H4 (cell line): ENCODE data around the gene PHLDA1. TPM values are rescaled to one million over a fixed set of nuclear protein-coding genes. Genes with fewer than 3 reads are reported as not detected.

Experiments used
- DNase-seq: peaks from one replicate; pipeline ENCODE4 v3.0.0-alpha.2; 2015; ENCODE audit warnings: low spot score
- total RNA-seq: library from RNA; depleted of rRNA; stranded (reverse); fragments of >200 nt; shearing (Covaris generic); gene quantifications from 2 replicates; pipeline ENCODE4 v1.2.3, GENCODE V29; 2014; rRNA removed

The PHLDA1 gene
- total RNA-seq: 19.5 and 25.1 TPM in 2 replicates

DNA sequence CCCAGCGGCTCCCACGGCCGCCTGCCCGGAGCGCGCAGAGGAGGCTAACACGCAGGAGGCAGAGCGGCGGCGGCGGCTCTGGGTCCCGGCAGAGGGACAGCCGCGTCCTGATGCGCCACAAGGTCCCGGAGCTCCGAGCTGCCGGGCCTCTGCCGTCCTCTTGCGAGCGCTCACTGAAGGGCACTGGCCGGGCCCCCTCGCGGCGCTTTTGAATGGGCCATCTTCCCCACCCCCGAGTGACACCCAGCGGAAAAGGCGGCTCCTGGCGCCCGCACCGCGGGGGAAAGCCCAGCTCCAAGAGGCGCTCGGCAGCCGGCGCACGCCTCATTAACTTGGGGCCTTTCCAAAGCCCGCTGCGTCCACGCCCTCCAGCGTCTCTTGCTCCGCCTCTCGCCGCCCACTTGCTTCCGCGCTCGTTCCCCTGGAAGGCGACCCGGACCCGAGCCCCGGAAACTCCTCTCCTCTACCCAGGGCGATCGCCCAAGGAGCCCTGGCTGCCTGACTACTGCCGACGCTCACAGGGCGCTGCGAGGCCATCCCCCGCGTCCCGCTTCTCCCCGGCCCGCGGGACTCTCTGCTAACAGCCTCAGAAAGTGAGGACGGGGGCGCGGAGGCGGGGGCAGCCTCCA, at the start of gene PHLDA1:
PHLDA1 (minus strand) TSS at position 363 of the 629 bp plus-strand sequence.
- DNase-seq: peak; percentile 91

DNA sequence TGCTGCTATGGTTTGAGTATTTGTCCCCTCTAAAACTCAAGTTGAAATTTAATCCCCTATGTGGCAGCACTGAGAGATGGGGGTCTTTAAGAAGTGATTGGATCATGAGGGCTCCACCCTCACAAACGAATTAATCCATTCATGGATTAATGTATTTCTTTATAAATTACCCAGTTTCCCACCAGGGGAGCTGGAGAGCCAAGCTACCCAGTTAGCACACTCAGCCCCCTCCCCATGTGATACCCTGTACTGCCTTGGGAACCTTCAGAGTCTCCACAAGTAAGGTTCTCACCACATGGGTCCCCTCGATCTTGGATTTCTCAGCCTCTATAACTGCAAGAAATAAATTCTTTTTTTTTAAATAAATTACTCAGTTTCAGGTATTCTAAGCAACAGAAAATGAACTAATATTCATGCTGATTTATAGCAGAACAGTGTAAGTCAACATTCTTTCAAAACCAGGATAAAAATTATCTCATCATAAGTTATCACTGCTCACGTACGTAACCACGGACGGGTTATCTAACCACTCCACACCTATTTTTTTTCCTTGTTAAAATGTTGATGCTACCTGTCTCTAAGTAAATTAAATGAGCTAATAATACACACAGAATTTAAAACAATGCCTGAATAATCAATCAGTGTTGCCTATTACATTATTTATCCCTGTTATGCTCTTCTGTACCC, 49.3 kb upstream of the PHLDA1 start:
- DNase-seq: no peak

DNA sequence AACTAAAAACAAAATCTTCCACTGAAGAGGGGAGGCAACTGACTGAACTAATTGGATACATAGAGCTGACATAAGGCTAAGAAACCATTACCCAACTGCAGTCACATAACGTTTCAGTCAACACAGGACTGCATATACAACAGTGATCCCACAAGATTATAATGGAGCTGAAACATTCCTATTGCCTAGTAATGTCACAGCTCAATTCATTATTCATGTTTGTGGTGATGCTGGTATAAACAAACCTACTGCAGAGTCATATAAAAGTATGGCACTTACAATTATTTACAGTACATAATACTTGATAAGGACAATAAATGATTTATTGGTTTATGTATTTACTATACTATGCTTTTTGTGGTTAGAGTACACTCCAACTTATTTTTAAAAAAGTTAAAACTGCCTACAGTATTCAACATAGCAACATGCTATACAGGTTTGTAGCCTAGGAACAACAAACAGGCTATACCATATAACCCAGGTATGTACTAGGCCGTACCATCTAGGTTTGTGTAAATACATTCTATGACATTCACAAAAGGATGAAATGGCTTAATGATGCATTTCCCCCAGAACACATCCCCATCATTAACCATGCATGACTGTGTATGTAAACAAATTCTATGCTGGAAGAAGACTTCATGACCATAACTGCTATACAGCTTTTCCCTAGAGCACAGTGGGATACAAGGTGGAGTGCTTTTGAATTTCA, 48.6 kb upstream of the PHLDA1 start:
- peak; percentile 51 for DNase-seq

DNA sequence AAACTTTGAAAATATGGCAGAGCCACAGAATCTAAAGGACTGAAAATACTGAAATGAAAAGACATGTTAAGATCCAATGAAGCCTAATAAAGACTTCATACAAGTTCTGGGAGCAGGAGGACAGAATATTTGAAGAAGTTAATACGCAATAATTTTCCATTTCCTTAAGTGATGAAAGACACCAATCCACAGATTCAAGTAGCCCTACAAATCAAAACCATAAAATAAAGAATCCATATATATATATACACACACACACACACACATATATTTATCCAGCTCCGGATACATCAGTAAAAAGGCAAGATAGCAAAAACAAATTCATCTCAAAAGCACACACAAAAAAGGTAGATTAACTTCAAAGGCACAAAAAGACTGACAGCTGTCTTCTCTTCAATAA, 47.2 kb upstream of the PHLDA1 start:
- DNase-seq: no peak

DNA sequence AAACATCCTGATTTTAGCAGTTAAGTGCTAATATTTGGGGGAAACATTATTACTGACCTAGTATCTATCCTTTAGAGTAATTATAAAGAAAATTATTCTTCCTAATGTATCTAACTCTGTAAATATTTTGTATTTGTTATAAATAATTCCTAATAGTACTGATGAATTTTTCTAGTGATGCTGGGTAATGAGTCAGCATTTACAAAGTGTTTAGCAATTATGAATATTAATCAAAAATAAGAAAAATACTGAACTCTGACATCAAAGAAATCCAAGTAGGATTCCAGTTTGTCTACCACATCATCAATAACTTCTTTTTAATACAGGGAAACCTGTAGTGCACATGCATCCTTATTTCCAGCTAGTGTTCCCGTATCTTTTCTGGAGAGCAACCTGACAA, 43.9 kb upstream of the PHLDA1 start:
- DNase-seq: no peak

DNA sequence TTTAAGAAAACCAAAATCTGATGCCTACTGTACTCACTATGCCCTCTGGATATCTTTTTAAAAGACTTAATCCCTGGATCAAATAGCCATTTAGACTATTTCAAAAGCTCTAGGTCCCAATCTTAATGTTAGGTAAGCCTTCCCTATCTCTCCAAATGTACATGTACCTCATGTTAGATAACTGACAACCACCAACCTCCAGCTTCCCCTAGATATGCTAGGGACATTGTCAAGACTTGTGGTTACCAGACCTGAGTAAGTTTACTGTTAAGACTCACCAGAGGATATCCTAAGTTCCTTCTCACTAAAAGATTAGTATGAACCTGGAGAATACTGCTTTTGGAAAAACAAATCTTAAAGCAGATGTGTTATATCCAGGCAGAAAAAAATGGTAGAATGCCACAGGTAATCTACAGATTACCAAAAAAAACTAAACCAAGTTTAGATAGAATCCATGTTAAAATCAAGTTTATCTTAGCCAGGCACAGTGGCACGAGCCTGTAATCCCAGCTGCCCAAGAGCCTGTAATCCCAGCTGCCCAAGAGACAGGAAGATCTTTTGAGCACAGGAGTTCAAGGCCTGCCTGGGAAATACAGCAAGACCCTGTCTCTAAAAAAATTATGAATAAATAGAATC, 43.2 kb upstream of the PHLDA1 start:
- DNase-seq: no peak

DNA sequence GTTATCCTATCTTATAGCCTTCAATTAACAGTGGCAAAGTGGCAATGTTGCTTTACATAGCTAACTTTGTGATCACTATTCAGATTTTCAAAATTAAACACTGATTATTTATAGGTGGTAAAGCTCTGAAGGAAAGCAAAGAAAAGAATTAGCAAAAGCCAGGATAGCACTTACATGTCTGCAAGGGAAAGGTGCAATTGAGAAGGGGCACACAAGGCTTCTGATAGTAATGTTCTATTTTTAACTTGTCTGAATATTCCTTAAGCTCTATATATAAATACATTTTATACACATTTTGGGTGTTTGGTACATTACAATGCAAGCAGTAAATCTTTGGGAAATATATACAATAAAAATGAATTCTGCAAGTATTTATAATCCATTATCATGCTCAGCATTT, 42.0 kb upstream of the PHLDA1 start:
- DNase-seq: no peak

DNA sequence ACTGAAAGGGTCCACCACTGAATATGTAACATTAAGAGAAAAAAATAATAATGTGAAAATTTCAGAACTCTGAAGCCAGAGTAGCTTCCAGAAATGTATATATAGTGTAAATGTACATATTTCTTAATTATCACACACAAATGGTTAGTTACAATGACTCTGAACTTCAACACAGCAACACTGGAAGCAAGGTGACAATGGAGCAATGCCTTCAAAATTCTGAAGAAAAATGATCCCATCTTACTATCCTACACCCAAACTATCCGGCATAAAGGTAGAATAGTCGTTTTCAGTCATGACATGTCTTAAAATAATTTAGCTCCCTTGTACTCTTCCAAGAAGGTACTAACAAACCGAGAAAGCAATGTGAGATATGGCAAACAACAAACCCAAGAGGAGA, 41.0 kb upstream of the PHLDA1 start:
- DNase-seq: no peak

DNA sequence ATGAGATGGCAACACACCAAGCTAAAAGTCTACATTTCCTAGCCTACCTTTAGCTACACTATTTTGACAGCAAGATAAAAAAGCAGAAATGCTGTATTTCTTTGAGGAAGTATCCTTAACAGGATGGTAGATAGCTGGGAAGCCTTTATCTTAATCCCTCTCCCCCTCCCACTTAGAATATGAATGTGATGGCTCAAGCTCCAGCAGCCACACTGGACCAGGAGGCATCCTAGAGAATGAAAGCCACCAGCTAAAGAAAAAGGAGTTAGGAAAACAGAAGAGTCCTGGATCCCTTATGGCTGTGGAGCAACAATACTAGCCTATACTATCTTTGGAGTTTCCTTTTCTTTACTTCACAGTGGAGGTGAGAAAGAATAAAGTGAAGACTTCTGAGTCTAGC, 37.8 kb upstream of the PHLDA1 start:
- DNase-seq: no peak

DNA sequence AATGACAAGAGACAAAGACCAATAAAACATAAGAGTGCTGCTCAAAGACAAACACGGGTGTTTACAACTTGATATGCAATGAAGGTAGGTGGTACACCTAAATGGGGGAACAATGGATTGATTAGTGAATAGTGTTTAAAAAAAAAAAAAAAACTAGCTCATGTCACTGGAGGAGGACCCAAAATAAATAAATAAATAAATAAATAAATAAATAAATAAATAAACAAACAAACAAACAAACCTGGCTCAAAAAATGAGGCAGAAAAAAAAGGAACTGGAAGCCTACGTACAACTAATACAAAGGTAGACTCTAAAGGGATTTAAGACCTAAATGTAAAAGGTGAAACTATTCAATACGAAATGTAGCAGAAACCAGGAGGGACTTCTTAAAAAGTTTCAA, 34.3 kb upstream of the PHLDA1 start:
- no peak for DNase-seq

DNA sequence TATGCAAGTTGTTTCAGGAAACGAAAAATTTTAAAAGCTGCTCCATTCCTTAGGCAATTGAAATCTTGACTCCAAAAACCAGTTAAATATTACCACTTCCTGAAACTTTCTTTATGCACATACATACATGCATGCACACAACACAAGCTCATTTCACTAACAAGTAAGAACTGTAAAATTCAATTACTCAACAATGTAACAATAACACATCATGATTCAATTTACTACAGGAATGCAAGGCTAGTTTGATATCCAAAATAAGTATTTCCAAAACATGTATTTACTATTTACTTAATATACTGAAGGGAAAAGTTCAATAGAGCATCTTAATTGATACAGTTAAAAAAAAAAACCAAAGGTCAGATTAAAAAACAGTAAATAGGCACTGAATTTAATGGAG, 33.3 kb upstream of the PHLDA1 start:
- DNase-seq: no peak

DNA sequence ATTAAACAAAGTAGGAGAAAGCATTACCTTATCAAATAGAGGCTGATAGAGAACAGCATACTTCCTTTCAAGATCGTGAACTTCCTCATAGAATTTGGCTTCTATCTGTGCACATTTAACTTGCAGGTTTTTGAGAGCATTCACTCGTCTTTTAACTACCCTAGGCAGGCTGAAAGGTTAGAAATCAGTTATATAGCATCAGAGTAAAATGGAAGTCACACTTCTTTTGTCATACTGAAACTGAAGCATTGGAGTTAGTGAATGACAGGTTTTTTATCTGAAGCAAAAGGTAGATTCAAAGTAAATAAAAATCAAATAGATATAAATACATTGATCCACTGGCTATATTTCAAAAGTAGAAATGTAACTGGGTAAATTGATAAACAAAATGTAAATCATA, 28.5 kb upstream of the PHLDA1 start:
- no peak for DNase-seq

DNA sequence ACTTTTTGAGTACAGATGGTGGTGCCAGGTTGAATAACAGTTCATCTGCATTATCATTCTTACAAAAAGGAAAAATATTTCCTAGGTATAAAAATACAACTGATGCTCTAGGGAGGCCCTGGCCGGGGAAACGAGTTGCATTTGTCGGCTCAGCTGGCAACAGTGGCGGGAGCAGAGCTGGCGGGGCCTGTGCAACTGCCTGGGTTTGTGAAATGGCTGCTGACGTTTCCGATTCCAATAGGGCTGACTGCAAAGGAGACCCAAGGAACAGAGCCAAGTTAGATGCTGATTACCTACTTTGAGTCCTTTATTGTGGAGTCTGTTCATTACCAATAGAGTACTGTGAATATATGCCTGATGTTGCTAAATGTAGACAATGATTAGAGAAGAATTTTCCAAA, 25.8 kb upstream of the PHLDA1 start:
- DNase-seq: no peak

DNA sequence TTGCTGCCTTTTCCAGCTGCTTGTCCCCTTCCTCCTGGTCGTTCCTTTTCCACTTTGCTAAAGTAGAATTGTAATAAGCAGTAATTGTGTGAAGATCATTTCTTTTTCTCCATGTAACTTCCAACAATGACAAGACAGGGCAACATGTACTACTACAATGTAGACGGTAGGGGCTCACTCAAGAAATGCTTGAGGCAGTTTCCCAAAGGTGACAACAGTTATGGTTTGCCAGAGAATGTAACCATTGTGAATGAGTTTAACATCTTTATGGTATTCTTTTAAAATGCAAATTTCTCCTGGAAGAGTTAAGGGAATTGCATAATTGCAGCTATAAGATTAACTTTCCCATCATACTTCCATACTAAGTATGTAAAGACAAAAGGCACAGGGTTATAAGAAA, 23.8 kb upstream of the PHLDA1 start:
- no peak for DNase-seq

DNA sequence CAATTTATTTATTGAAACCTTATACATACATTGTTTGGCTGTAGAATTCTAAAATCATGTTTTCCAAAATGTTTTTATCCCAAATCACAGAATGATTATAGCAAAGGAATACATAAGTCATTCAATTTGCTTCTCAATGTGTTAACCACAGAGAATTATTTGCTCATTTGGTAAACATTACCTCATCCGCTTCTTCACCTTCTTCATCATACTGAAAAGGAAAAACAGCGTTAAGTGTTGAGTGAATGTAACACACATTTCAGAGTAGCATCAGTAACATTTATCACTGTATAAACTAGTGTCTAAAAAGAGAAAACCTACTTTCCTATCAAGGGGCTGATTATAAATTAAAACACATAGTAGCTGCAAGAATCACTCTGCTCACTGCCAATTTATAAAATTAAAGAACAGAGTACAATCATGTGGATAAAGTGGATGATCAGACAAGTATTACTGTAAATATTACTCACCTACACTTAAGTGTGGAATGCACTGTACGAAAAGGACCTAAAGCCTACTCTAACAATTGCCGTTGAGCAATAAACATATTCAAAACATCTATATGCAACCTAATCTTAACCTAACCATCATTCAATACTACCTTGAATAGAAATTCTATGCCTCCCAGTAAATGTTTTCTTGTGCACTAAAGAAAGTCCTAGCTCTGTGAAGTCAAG, 18.1 kb upstream of the PHLDA1 start:
- no peak for DNase-seq

DNA sequence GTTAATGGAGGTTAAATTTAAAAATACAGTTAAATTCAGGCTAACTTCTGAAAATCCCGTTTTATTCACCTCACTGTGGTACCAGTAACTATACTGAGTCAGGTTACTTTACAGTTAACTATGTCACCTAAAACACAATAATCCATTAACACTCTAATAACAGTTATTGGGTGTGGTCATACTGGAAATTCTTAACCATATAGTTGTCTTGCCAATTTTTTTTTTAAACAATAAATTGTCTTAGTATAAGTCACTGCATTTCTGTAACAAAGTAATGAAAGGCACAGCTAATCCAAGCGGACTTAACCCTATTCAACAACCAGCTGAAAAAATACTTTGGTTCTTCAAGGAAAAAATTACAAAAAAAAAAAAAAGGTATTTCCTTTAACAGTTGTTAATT, 16.2 kb upstream of the PHLDA1 start:
- no peak for DNase-seq

DNA sequence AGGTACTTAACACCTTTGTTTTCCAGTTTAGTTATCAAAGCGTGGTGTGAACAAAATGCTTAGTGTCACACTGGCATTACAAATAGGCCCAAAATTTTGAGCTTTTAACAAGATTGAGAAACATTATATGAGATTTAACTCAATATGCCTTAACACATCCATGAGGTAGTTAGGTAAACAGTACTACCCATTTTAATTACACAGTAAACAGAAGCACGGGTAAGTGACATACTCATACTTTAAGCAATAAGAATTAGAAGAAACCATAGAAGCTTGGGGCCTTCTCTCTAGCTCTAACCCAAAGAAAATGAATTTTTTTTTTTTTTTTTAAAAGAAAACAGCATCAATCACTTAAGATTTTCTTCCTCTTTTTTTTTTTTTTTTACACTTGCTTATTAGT, 15.5 kb upstream of the PHLDA1 start:
- no peak for DNase-seq

DNA sequence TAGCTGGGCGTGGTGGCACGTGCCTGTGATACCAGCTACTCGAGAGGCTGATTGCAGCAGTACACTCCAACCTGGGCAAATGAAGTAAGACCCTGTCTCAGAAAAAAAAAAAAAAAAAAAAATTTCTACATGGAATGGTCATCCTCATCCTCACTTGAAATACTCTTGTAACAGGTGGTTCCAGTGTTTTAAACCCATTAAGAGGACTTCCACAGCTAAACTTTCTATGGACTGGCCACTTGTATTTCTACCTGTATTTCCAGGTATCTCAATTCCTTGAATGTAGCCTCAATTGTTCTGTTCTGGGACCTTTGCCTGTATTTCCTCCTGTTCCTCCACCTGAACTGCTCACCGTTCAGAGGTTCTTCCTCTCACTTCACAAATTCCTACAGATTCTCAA, 11.8 kb upstream of the PHLDA1 start:
- no peak for DNase-seq

DNA sequence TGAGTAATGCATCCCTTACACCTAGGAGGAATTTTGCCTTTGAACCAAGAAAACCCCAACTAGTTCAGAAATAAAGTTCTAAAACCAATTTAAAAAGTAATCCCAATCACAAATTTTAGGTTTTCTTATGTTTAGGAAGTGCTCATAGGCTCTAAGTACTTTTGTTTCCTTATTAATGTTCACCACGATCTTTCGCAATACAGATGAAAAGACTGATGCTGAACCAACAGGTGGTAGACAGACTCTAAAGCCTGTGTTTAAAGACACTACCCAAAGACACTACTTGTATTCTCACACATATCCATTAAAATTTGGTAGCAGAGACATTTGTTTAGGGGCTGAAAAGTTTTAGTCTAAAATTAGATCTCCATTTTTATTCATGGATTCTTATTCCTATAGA, 10.6 kb upstream of the PHLDA1 start:
- DNase-seq: no peak

DNA sequence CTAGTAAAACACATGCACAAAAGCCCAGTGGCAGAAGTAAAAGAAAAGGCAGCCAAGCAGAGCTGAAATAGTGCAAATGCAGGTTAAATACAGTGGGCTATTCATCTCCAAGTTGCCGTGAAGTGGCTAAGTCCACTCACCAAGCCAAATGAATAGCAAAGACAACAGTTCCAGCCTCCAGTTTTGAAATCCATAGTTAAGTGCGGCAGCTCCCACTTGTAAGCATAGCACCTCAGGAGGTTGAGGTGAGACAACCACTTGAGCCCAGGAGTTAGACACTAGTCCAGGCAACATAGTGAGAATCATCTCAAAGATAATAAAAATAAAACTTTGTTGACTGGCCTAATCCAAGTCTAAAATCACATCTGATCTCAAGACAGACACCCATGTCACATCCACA, 9.8 kb upstream of the PHLDA1 start:
- no peak for DNase-seq

DNA sequence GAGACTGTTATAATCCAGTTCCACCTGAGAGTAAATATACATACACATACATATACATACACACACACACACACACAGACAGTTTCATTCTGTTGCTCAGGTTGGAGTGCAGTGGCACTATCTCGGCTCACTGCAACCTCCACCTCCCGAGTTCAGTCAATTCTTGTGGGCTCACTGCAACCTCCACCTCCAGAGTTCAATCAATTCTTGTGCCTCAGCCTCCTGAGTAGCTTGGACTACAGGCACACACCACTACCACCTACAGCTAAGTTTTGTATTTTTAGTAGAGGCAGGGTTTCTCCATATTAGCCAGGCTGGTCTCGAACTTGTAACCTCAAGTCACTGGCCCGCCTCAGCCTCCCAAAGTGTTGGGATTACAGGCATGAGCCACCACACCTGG, 8.9 kb upstream of the PHLDA1 start:
- no peak for DNase-seq

DNA sequence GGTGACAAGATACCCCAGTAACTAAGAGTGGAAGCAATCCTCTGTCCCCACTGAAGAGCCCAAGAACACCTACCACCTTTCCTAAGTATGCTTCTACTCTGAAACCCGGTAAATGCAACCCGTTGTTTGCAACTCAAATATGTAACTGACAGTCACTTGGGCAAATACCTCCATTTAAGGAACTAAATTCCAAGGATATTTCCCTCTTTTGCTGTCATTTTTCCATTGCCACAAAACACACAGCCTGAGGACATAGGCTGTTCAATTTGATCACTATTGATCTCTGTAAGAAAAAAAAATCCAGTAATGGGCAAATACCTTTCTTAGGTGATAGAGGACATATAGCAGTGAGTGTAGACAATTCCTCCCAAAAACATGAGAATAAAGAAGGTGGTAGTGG, 6.6 kb upstream of the PHLDA1 start:
- DNase-seq: no peak
